Measurements from ENCODE around the gene TUBG2.

TUBG2 gene

GRCh38 chr17:42640121-42640520, 19.0 kb upstream of the TUBG2 start:
- no peaks in the 10 kb centered on the region for H3K9me3 ChIP-seq (ENCODE audit: insufficient read depth, low read depth, low read length)

GRCh38 chr17:42642336-42642735, 16.7 kb upstream of the TUBG2 start:
- Histone ChIP-seq H3K27me3 (ENCODE audit: insufficient read depth, low read length, poor library complexity, severe bottlenecking) (no peaks in the 10 kb centered on the region), H3K36me3 (ENCODE audit: insufficient read depth, low read length) (no peaks in the 10 kb centered on the region), H3K4me3 (ENCODE audit: low read length, poor library complexity, severe bottlenecking) (peak overlapping the region; percentile 38), H2AFZ (ENCODE audit: low read length) (no peak overlapping the region), H3K9ac (ENCODE audit: low read depth, low read length, poor library complexity, severe bottlenecking) (no peak overlapping the region), H3K79me2 (ENCODE audit: insufficient read depth, low read length) (no peaks in the 10 kb centered on the region), H3K9me2 (replicated peaks; ENCODE audit: low read depth, low read length) (no peaks in the 10 kb centered on the region), H3K4me2 (ENCODE audit: low read depth, low read length, poor library complexity, severe bottlenecking) (peak overlapping the region; percentile 68), H4K20me1 (ENCODE audit: insufficient read depth, low read length, poor library complexity, severe bottlenecking) (no peaks in the 10 kb centered on the region), H3K4me1 (ENCODE audit: insufficient read depth, low read length, poor library complexity, severe bottlenecking) (peaks cover 8% of the 10 kb centered on the region), H3K9me3 (ENCODE audit: insufficient read depth, low read depth, low read length) (no peaks in the 10 kb centered on the region), H3F3A (ENCODE audit: low read depth) (no peaks in the 10 kb centered on the region)
- no peak for TF ChIP-seq CTCF (conservative IDR thresholded peaks at IDR 0.05; ENCODE audit: low read length)
- no peak for TF ChIP-seq EZH2phosphoT487 (IDR thresholded peaks at IDR 0.05; ENCODE audit: borderline replicate concordance)

More at GRCh38 chr17:42640121-42640520, 19.0 kb upstream of the TUBG2 start:
- Histone ChIP-seq H3K9ac (ENCODE audit: low read depth, low read length, poor library complexity, severe bottlenecking) (no peak overlapping the region), H3K4me3 (ENCODE audit: low read length, poor library complexity, severe bottlenecking) (no peak overlapping the region), H3K4me1 (ENCODE audit: insufficient read depth, low read length, poor library complexity, severe bottlenecking) (peaks cover 8% of the 10 kb centered on the region), H3K27me3 (ENCODE audit: insufficient read depth, low read length, poor library complexity, severe bottlenecking) (no peaks in the 10 kb centered on the region), H3F3A (ENCODE audit: low read depth) (no peaks in the 10 kb centered on the region), H2AFZ (ENCODE audit: low read length) (no peak overlapping the region), H4K20me1 (ENCODE audit: insufficient read depth, low read length, poor library complexity, severe bottlenecking) (no peaks in the 10 kb centered on the region), H3K4me2 (ENCODE audit: low read depth, low read length, poor library complexity, severe bottlenecking) (no peak overlapping the region), H3K9me2 (replicated peaks; ENCODE audit: low read depth, low read length) (no peaks in the 10 kb centered on the region), H3K36me3 (ENCODE audit: insufficient read depth, low read length) (no peaks in the 10 kb centered on the region), H3K79me2 (ENCODE audit: insufficient read depth, low read length) (no peaks in the 10 kb centered on the region)
- no peak for TF ChIP-seq EZH2phosphoT487 (IDR thresholded peaks at IDR 0.05; ENCODE audit: borderline replicate concordance)
- no peak for TF ChIP-seq CTCF (conservative IDR thresholded peaks at IDR 0.05; ENCODE audit: low read length)

GRCh38 chr17:42647778-42648177, 11.3 kb upstream of the TUBG2 start:
- Histone ChIP-seq H3K9me3 (ENCODE audit: insufficient read depth, low read depth, low read length) (no peaks in the 10 kb centered on the region), H3K4me2 (ENCODE audit: low read depth, low read length, poor library complexity, severe bottlenecking) (no peak overlapping the region), H3K4me1 (ENCODE audit: insufficient read depth, low read length, poor library complexity, severe bottlenecking) (peaks cover 5% of the 10 kb centered on the region), H2AFZ (ENCODE audit: low read length) (no peak overlapping the region), H3F3A (ENCODE audit: low read depth) (no peaks in the 10 kb centered on the region), H3K9ac (ENCODE audit: low read depth, low read length, poor library complexity, severe bottlenecking) (no peak overlapping the region), H3K4me3 (ENCODE audit: low read length, poor library complexity, severe bottlenecking) (no peak overlapping the region), H4K20me1 (ENCODE audit: insufficient read depth, low read length, poor library complexity, severe bottlenecking) (no peaks in the 10 kb centered on the region), H3K79me2 (ENCODE audit: insufficient read depth, low read length) (no peaks in the 10 kb centered on the region), H3K36me3 (ENCODE audit: insufficient read depth, low read length) (no peaks in the 10 kb centered on the region), H3K9me2 (replicated peaks; ENCODE audit: low read depth, low read length) (no peaks in the 10 kb centered on the region), H3K27me3 (ENCODE audit: insufficient read depth, low read length, poor library complexity, severe bottlenecking) (no peaks in the 10 kb centered on the region)
- TF ChIP-seq EZH2phosphoT487 (IDR thresholded peaks at IDR 0.05; ENCODE audit: borderline replicate concordance): no peak
- no peak for TF ChIP-seq CTCF (conservative IDR thresholded peaks at IDR 0.05; ENCODE audit: low read length)

All from Loucy (cell line).